HG03565 (cell line): Measurements from ENCODE around the gene C10orf67.
"Not testable (repeated sequence)": the region's sequence is repeated elsewhere in the genome, so short reads cannot be mapped to it uniquely, and the experiment has no call there.

Experiments used
- ATAC-seq: cut with Tn5 transposase; IDR thresholded peaks from one replicate; pipeline ENCODE4 v1.9.1; 2021; ENCODE audit warnings: mild to moderate bottlenecking, moderate library complexity; ENCODE audit not compliant: unreplicated experiment

C10orf67 gene

GRCh38 chr10:23280419-23281043 is 64.1 kb downstream of the C10orf67 start:
- ATAC-seq = no peak

DNA sequence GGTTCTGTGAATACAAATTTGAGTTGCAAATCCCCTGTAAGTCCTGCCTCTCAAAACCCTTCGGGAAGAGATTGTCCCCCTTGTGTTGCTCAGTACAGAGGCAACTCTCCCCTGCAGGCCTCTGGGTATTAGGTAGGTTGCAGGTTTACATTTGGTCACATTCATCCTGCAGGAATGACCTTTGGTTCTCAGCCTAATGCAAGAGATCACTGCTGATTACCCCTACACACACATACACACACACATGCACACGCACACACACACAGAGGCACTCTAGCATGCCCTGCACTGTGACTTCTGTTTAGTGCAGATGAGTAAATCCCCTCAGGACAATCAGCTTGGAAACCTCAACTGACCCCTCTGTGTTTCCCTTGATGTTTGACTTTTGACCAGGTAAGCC is 69.2 kb downstream of the C10orf67 start:
- no peak for ATAC-seq

DNA sequence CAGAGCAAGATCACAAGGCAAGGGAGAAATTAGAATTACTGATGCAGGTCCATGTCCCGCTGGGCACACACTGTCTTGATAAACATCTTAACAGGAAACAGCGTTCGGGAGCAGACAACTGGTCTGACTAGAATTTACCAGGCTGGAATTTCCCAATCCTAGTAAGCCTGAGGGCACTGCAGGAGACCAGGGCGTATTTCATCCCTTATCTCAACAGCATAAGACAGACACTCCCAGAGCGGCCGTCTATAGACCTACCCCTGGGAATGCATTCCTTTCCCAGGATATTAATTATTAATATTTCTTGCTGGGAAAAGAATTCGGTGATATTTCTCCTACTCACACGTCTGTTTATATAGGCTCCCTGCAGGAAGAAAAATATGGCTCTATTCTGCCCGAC is 70.4 kb downstream of the C10orf67 start:
- not testable (repeated sequence) for ATAC-seq

DNA sequence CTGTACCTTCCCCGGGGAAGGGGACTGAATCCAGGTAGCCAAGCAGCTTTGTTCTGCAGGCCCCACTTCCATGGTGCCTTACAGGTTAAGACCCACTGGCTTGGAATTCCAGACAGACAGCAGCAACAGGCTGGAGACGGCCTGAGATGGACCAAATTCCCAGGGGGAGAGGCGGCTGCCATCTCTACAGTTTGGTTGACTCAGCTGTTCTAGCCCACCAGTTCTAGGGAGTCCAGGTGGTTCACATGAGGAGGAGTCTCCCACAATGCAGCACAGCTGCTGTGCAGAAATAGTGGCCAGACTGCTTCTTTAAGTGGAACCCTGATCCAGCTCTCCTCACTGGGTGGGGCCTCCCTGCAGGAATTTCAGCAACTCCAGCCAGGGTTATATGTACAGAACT is 74.1 kb downstream of the C10orf67 start:
- ATAC-seq = no peak

DNA sequence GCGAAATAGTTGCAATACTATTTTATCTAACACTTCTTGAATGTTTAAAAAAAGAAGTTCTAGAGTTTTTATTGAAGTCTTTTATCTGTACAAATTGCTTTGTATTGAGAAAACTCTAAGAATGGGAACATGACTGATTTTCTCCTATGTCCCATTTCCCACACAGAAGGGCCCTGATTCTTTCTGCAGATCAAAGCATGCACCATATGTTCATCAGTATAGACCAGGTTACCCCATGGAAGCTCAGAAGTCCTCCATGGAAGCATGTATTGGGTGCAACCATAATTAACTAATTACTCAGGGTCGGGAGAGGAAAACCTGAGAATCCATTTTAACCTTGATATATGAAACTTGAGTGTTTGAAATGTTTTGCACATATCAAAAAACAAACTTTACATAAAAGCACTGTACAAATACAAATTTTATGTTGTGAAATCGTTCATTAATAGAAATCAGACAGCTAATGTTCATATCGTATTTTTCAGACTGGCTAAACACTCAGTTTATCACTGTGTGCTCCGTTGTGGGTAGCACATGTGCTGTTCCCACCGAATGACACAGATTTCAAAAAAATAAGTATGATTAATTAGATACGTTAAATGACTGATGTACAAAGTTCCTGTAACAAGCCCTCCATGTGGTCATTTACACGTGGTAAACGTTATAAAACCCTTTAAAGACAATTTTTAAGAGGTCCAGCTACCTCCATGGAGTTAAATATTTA is 81.0 kb downstream of the C10orf67 start:
- ATAC-seq = no peak

GRCh38 chr10:23262928-23263327 is 81.7 kb downstream of the C10orf67 start:
- ATAC-seq = no peak

GRCh38 chr10:23258516-23258915 is 86.1 kb downstream of the C10orf67 start:
- no peak for ATAC-seq

- ATAC-seq = no peak
Observed at GRCh38 chr10:23253780-23254179, 90.8 kb downstream of the C10orf67 start.

- not testable (repeated sequence) for ATAC-seq
Observed at GRCh38 chr10:23252859-23253258, 91.7 kb downstream of the C10orf67 start.

GRCh38 chr10:23241779-23242178 is 102.8 kb downstream of the C10orf67 start:
- not testable (repeated sequence) for ATAC-seq

GRCh38 chr10:23238015-23238414 is 106.6 kb downstream of the C10orf67 start:
- ATAC-seq = no peak

DNA sequence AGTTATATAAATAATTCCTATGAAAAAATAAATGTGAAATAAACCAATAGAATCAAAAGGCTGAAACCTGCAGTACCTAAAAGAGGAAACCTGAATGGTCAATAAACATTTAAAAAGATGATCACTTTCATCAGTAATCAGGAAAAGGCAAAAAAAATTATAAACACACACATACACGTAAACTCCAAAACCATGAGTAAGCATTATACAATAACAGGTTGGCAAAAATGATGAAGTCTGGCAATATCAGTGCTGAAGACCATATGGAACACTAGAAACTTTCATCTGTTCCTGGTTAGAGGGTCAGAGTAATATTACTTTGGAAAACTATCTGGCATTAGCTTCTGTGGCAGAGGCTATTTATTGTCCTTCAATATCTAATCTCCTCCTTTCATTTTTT is 114.0 kb downstream of the C10orf67 start:
- ATAC-seq = no peak

DNA sequence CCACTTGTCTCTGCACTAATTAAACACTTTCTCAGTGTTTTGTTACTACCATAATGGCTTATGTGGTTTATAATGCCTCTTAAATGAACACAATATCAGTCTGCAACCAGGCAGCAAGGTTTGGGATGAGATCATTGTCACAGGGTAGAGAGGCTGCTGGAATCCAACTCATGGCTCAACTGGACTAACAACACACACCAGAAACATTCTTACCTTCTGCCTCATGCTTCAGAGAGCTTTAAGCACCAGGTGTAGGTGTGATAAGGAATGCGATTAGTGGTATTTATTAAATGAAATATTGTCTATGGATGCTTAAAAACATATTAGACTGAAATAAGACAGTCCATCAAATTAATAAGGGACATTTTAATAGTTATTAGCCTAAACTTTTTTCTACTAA is 127.1 kb downstream of the C10orf67 start:
- ATAC-seq = no peak

GRCh38 chr10:23205972-23206642 is 138.5 kb downstream of the C10orf67 start:
- ATAC-seq = no peak

DNA sequence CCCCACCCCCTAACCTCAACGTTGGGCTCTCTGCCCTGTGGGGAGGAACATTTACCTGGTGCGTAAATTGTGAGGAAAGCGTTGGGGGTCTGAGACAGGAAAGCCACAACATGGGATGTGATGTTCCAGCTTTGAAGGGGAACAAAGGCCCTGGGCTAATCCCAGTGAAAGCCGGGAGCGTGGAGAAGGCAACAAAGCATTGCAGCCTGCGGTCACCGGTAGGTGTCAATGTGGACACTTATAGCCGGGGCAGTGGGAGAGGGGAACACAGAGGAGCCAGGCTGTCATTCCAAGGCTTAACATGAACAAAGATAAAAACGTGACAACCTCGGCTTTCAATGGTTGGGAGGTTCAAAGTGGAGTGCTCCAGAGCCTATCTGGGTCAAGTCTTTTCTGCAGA is 139.8 kb downstream of the C10orf67 start:
- no peak for ATAC-seq

- no peak for ATAC-seq
Observed at GRCh38 chr10:23203369-23204325, 140.9 kb downstream of the C10orf67 start.

- no peak for ATAC-seq
Observed at GRCh38 chr10:23202779-23203178, 141.8 kb downstream of the C10orf67 start.

DNA sequence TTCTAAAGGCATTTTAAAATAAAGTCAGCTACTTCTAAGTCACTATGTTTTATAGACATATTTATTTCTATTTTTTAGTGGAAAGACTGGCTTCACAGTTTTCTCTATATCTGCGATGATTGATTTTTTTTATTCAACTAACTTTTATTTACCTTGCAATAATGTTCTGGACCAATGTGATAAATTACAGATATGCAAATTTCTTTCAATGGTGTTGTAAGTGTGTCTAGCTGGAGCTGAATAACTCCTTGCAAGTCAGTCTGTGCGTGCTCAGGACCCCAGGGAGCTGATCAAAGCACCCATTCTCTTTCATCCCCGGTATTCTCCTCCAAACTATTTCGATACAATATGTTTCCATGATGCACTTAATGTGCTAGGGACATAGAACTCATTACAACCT is 142.8 kb downstream of the C10orf67 start:
- ATAC-seq = no peak

- no peak for ATAC-seq
Observed at GRCh38 chr10:23200997-23201652, 143.5 kb downstream of the C10orf67 start.

- ATAC-seq = no peak
Observed at GRCh38 chr10:23200586-23200985, 144.0 kb downstream of the C10orf67 start.
